HG02623 (cell line): ENCODE measurements around the gene PGBD2.
A peak's percentile ranks its signal among the peaks of the same experiment; 100 is the strongest.
"Not testable (repeated sequence)": the region's sequence is repeated elsewhere in the genome, so short reads cannot be mapped to it uniquely, and the experiment has no call there.

Experiments
- ATAC-seq: cut with Tn5 transposase; IDR thresholded peaks from one replicate; pipeline ENCODE4 v1.9.1; 2021; ENCODE audit warnings: moderate library complexity; ENCODE audit not compliant: unreplicated experiment

PGBD2 gene

DNA sequence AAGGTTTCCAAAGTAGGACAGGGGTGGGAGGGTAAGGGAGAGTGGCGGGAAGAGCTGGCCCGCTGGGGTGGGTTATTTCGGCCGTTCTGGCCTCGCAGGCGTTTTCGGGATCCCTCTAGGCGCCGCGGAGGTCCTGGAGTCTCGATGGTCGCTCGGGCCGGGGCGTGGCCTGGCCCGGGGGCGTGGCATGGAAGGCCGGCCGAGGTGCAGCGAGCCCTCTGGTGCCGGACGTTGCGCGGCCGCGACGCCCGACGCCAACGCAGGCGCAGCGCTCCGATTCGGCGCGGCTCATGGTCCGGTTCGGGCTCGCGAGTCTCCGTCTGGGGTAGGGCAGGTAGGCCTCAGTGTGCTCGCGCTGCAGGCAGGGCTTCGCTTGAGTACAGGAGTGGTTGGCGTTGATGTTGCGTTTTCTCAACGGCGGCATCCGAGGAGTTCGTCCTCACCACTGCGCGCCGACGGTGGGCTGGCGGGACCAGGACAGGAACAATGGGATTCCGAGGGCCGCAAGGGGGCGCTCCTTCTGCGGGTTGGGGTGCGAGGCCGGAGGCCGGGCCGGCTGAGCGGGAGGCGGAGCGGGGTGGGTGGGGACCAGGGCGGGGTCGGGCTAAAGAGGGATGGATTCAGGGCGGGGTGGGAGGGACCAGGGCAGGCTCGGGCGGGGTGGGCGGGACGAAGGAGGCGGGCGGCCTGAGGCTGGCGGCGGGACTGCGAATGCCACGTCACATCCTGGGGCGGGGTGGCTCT is at the start of gene PGBD2:
Gene PGBD2 (plus strand): TSS at position 227 of the 744 bp plus-strand sequence. CDS start 7,628 bp downstream, outside the sequence.
- ATAC-seq, result peak; percentile 90

- ATAC-seq, result no peak
Observed at GRCh38 chr1:248857201-248857600, 48.8 kb upstream of the PGBD2 start.

- ATAC-seq, result no peak
Observed at GRCh38 chr1:248857749-248858095, 48.3 kb upstream of the PGBD2 start.

DNA sequence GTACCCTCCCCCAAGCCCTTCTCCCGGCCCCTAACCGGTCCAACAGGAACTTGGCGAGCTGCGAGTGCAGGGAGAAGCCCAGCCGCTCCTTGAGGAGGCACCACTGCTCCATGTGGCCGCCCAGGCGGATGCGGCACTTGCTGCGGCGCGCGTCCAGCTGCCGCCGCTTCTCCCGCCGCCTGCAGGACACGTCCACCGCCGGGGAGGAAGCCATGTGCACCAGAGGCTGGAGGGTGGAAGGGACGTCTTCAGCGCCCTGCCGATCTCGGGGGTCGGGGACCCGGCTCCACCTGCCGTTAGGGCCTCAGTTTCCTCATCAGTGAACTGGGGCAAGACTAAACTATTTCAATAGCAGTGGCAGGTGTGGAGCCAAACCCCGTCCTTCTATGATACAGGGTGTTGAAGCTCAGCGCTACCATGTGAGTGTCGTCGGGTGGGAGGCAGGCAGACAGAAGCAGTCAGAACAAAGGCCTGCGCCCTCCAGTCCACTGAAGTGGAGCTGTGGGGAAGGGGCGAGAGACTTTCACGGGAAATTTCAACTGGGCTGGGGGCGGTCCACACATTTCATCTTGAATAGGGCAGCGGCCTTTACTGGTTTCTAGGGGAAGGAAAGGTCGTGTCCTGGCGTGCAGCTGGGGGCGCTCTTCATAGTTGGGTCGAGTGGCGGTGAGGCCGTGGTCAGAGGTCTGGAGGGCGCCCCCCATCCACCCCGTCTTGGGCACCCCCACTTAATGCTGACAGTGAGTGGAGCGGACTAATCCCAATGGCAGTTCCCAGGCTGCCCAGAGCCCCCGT is 47.7 kb upstream of the PGBD2 start:
- peak; percentile 29 for ATAC-seq

- peak; percentile 76 for ATAC-seq
Observed at GRCh38 chr1:248858891-248859889, 46.8 kb upstream of the PGBD2 start, which contains the start of gene ZNF692. Gene ZNF692, minus strand, starts transcription at chr1:248859085. Its CDS starts 776 bp downstream, at chr1:248858309.

DNA sequence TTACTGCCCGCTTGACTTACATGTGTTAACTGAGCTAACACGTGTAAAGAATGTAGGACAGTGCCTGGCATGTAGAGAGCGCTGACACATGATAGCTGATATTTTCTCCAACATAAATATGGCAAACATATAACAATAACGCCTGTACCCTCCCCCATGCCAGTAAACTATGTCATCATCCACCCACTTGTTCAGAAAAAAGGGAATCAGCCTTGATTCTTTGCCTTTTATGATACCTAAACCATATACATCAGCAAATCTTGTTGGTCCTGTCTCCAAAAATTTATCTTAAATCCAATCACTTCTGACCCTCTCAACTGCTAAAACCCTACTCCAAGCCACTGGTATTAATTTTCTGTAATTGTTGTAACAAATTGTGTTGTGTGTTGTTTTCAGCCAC is 46.0 kb upstream of the PGBD2 start:
- ATAC-seq, result no peak

DNA sequence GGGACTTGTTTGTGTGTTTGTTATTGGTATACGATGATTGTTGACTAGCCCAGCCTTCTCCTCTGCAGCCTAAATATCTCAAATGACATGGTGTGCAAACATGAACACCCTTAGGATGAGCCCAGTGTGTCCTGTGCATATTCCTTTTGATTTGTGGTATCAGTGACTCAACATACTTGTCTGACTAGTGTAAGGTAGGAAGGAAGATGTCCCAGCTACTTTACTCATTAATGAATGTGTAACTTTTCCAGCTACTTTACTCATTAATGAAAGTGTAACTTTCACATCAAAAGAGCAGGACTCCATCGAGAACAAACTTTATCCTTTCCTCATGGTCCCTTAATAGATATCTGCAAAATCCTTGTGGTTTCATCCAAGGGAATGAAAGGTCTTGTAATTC is 44.4 kb upstream of the PGBD2 start:
- ATAC-seq, result no peak

- ATAC-seq, result peak; percentile 1
Observed at GRCh38 chr1:248862695-248862997, 43.4 kb upstream of the PGBD2 start.

DNA sequence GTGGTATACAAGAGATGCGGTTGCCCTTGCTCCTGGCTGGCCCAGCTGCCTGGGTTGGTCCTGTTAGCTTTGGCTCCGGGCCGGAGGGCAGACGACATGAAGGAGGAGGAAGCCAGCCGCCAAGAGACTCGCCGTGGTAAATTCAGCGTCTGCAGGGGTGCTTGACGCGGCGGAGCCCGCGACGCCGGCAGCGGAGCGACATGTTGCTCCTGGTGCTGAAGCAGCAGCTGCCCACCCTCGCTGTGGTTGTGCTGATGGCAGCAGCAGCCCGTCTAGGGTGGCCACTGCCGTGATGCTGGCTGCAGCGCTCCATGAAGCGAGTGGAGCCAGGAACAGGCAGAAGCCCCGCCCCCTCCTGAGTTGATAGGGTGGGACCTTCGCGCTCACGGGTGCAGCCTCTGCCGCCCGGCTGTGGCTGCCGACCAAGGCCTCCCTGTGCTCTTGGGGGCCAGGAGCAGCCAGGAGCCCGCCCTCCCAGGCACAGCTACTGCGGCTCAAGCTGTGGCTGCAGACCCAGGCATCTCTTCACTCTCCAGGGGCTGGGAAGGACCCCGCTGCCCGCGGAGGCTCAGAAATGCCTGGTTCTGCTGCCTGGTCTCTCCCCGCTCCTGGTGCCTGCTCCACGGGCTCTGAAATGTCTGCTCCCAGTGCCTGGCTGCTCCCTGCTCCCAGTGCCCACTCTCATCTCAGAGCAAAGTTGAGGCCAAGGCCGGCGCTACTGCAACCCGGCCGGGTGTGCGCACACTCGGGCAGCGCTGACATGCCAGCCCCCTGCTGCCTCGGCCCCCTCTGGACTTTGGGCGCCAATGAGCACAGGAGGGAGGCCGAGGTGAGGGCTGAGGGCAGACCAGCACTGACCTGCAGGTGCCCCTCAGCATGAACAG is 42.8 kb upstream of the PGBD2 start:
- peak; percentile 60 for ATAC-seq

GRCh38 chr1:248871837-248872401 is 34.1 kb upstream of the PGBD2 start:
- ATAC-seq, result no peak

DNA sequence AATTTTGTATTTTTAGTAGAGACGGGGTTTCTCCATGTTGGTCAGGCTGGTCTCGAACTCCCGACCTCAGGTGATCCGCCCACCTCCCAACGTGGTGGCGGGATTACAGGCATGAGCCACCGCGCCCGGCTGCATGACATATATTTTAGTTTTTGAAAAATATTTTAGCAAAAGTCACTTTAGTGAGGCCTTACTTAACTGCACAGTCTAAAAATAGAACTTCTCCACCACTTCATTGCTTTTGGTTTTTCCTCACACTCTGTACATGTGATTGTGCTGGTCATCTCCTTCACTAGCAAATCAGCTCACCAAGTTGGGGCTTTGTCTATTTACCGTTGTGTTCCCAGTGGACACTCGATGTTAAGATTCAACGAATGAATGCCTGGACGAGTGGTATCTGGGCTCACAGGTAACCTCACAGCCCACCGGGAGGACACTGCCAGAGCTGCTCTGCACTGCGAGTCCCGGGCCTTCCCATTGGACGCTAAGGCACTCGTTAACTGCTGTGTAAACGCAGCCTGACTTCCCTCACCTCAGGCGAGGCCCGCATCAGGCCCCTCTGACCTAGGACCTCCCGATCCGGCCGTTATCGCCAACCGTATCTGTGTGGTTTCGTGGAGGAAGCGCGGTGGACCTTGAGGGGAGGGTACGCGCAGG is 33.2 kb upstream of the PGBD2 start:
- peak; percentile 30 for ATAC-seq

DNA sequence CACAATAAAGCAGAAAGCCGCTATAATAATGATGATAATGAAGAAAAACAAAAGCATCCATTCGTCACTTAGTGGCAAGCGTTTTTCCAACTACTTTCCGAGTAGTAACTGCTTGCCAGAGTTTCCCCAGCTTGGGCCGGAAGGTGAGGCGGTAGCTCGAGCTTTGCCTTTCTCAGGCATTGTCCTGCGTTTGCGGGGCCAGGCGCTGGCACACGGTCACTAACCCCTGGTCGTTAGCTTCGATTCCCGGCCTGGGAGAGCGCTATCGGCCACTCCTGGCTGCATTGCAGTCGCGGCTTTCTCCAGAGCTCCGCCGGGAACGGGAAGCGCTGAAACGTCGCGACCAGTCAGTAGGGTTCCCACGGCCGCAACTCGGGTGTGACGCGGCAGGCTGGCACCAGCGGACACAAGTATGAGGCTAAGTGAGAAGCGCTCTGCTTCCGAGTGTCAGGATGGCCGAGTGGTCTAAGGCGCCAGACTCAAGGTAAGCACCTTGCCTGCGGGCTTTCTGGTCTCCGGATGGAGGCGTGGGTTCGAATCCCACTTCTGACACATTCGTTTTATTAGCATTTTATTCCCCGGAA is 32.5 kb upstream of the PGBD2 start:
- peak; percentile 74 for ATAC-seq

- ATAC-seq, result peak; percentile 47
Observed at GRCh38 chr1:248873993-248874533, 32.0 kb upstream of the PGBD2 start.

- ATAC-seq, result no peak
Observed at GRCh38 chr1:248881261-248881660, 24.8 kb upstream of the PGBD2 start.

GRCh38 chr1:248882427-248882826 is 23.6 kb upstream of the PGBD2 start:
- ATAC-seq, result not testable (repeated sequence)

DNA sequence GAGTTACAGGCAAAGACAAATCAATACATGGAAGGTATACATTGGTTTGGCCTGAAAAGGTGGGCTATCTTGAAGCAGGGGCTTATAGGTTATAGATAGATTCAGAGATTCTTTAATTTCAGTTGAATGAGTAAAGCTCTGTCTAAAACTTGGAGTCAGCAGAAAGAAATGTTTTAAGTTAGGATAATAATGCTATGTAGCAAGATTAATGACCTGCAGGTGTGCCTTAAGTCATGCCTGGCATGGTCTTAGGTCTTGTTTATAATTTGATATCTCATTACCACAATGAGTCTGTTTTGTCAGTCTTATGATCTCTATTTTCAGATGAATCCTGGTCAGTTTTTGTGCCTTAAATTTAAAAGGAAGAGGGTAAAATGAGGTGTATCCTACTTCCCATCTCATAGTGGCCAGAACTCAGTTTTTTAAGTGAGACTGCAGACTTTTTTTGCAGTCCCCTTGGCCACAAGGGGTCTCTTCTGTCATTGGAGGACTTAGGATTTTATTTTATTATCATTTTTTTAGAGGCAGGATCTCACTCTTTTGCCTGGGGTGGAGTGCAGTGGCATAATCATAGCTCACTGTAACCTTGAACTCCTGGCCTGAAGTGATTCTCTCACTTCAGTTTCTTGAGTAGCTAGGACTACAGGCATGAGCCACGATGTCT is 21.3 kb upstream of the PGBD2 start:
- ATAC-seq, result no peak

- no peak for ATAC-seq
Observed at GRCh38 chr1:248885646-248886045, 20.4 kb upstream of the PGBD2 start.

GRCh38 chr1:248886237-248886895 is 19.7 kb upstream of the PGBD2 start:
- no peak for ATAC-seq
